OCI-LY7 (cell line): ENCODE results near the gene DCLK1. TPM values are rescaled to one million over a fixed set of nuclear protein-coding genes. Genes with fewer than 3 reads are reported as not detected.

Experiments used
- BruUV-seq: library from RNA; stranded (reverse); fragments of 400-500 nt; replicated peaks from 2 replicates; lab custom pipeline; 2021; lab: Mats Ljungman, UMichigan
- CTCF ChIA-PET: fragments of 300-600 bp; sonication (Branson Sonifier 250); formaldehyde crosslinking; loops from one replicate; lab custom pipeline; 2022; ENCODE audit warnings: antibody characterized with exemption; ENCODE audit not compliant: unreplicated experiment; lab: Charles Lee
- POLR2A ChIA-PET: fragments of 300-600 bp; sonication (Branson Sonifier 250); formaldehyde crosslinking; loops from one replicate; lab custom pipeline; 2022; ENCODE audit warnings: antibody characterized with exemption; lab: Charles Lee
- DNase-seq: peaks from one replicate; pipeline ENCODE4 v3.0.0-alpha.2; 2015; ENCODE audit warnings: low spot score
- H2AFZ ChIP-seq: fragments of 200-600 bp; sonication (generic), shearing (Covaris generic); 2 replicates; pipeline ENCODE4 v1.6.1; 2014; ENCODE audit warnings: mild to moderate bottlenecking, antibody characterized with exemption, low read length, moderate library complexity
- H3K27ac ChIP-seq: fragments of 200-600 bp; sonication (generic); 2 replicates; pipeline ENCODE4 v1.5.1; 2014; ENCODE audit warnings: mixed run types, low read depth, mild to moderate bottlenecking, moderate library complexity, low read length, inconsistent platforms; ENCODE audit not compliant: poor library complexity, severe bottlenecking
- H3K36me3 ChIP-seq: fragments of 200-600 bp; sonication (generic); 2 replicates; pipeline ENCODE4 v1.6.1; 2014; ENCODE audit warnings: mild to moderate bottlenecking, antibody characterized with exemption, low read length, moderate library complexity, mixed read lengths; ENCODE audit not compliant: insufficient read depth
- H3K4me1 ChIP-seq: fragments of 200-600 bp; sonication (generic); 2 replicates; pipeline ENCODE4 v1.5.1; 2014; ENCODE audit warnings: mild to moderate bottlenecking, low read length; ENCODE audit not compliant: insufficient read depth, poor library complexity, severe bottlenecking
- H3K4me2 ChIP-seq: fragments of 200-600 bp; sonication (generic); 2 replicates; pipeline ENCODE4 v1.6.1; 2014; ENCODE audit warnings: mild to moderate bottlenecking, low read length
- H3K4me3 ChIP-seq: fragments of 200-600 bp; sonication (generic); 2 replicates; pipeline ENCODE4 v1.5.1; 2014; ENCODE audit warnings: mild to moderate bottlenecking, low read depth, low read length; ENCODE audit not compliant: poor library complexity, severe bottlenecking
- H3K79me2 ChIP-seq: fragments of 200-600 bp; sonication (generic); 2 replicates; pipeline ENCODE4 v1.6.1; 2016; ENCODE audit warnings: low read depth, mild to moderate bottlenecking, low read length, moderate library complexity, mixed read lengths; ENCODE audit not compliant: insufficient read depth
- H3K9me2 ChIP-seq: fragments of 200-600 bp; sonication (generic); 2 replicates; pipeline ENCODE4 v1.6.1; 2016; ENCODE audit warnings: mild to moderate bottlenecking, low read length, mixed read lengths; ENCODE audit not compliant: insufficient read depth
- H3K9me3 ChIP-seq: fragments of 200-600 bp; sonication (generic); 2 replicates; pipeline ENCODE4 v1.6.1; 2014; ENCODE audit warnings: mild to moderate bottlenecking, mixed run types, low read length, mixed read lengths
- H4K20me1 ChIP-seq: fragments of 200-600 bp; sonication (generic); 2 replicates; pipeline ENCODE4 v1.6.1; 2014; ENCODE audit warnings: mild to moderate bottlenecking, antibody characterized with exemption, low read length, moderate library complexity, mixed read lengths; ENCODE audit not compliant: insufficient read depth
- EZH2phosphoT487 ChIP-seq: fragments of 200-600 bp; sonication (generic); IDR thresholded peaks from 2 replicates; pipeline ENCODE4 v1.6.1; 2018; ENCODE audit warnings: low read depth, borderline replicate concordance, mild to moderate bottlenecking, mixed run types, antibody characterized with exemption, low read length, moderate library complexity, mixed read lengths
- intact Hi-C: fragments of 100-400 bp; cut with micrococcal nuclease; formaldehyde crosslinking; loops from one replicate; pipeline ENCODE4 v1.10.0; 2022; ENCODE audit not compliant: unreplicated experiment
- total RNA-seq, 2 experiments: library from RNA; depleted of rRNA in 1 of 2; stranded (reverse); fragments of >200 nt in 1 of 2; shearing (Covaris generic) in 1 of 2; gene quantifications; 2 replicates each; pipeline ENCODE4 v1.2.3, GENCODE V29; 2014 to 2022
- TF ChIP-seq, protein P1 (sequence below): fragments of 200-600 bp; sonication (generic); conservative IDR thresholded peaks from 2 replicates; pipeline ENCODE4 v1.5.1; 2014; ENCODE audit warnings: mild to moderate bottlenecking, antibody characterized with exemption, low read length, moderate library complexity, mixed read lengths

Gene DCLK1
- total RNA-seq, 2 experiments from 2014 or later: not detected

DNA sequence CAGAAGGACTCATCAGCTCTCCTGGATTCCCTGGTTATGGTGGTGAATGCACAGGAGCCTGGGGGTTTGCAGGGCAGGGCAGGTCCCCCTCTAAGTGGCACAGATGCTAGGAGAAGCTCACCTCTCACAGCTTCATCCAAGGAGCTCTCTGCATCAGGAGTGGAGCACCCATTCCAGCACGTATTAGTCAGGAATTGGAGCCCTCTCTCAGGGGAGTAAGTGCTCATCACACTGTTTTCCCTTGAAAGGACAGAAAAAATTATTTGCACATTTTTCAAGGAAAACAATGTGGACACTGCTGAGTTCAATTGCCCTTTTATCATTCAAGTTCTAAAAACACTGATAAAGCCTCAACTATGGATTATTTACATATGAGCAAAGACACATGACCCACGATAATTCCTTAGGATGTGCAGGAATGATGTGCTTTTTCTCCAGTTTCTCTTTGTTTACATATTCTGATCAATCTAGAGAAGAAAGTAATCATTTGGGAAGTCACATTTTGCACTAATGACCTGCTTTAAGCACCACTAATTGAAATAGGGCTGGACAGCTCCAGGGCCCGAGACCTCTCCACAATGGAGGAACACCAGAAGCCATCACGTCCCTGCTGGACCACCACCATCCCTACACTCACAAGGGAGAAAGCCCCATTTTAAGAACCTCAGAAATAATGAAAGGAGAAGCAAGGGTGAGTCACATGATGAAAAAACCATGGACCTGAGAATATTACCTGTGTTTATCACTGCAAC, 42.6 kb upstream of the DCLK1 start:
- no peaks in the 10 kb centered on the region for H3K9me2 ChIP-seq
- no peaks in the 10 kb centered on the region for H3K36me3 ChIP-seq
- POLR2A ChIA-PET: no interaction called here
- no peak overlapping the region for H3K4me2 ChIP-seq
- H3K27ac ChIP-seq: no peak overlapping the region
- H3K4me3 ChIP-seq: no peak overlapping the region
- no peak for DNase-seq
- no peaks in the 10 kb centered on the region for H3K9me3 ChIP-seq
- H4K20me1 ChIP-seq: no peaks in the 10 kb centered on the region
- no peaks in the 10 kb centered on the region for H3K4me1 ChIP-seq
- H2AFZ ChIP-seq: no peak overlapping the region
- no peaks in the 10 kb centered on the region for H3K79me2 ChIP-seq
- BruUV-seq: no TSS peak
- intact Hi-C loops: no loop called here
- CTCF ChIA-PET: no interaction called here
- TF ChIP-seq, protein P1, sequence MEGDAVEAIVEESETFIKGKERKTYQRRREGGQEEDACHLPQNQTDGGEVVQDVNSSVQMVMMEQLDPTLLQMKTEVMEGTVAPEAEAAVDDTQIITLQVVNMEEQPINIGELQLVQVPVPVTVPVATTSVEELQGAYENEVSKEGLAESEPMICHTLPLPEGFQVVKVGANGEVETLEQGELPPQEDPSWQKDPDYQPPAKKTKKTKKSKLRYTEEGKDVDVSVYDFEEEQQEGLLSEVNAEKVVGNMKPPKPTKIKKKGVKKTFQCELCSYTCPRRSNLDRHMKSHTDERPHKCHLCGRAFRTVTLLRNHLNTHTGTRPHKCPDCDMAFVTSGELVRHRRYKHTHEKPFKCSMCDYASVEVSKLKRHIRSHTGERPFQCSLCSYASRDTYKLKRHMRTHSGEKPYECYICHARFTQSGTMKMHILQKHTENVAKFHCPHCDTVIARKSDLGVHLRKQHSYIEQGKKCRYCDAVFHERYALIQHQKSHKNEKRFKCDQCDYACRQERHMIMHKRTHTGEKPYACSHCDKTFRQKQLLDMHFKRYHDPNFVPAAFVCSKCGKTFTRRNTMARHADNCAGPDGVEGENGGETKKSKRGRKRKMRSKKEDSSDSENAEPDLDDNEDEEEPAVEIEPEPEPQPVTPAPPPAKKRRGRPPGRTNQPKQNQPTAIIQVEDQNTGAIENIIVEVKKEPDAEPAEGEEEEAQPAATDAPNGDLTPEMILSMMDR: no peak
- no peak for TF ChIP-seq EZH2phosphoT487

DNA sequence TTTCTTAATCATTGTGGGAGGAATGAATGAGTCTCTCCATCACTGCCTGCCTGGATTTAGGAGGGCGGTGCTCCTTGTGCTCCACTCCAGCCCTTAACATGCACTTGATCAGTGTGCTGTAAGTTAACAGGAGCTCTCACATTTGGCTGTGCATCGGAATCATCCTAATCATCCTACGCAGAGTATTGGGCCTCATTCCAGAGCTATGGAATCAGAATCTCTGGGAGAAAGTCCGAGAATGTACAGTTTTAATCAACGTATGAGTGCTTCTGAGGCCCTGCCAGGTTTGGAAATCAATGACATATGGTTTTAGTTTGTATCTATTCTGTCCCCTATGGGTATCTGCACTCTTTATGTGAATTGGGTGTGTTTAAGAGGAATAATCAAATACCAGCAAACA, 34.9 kb upstream of the DCLK1 start:
- H3K4me2 ChIP-seq: no peak overlapping the region
- H4K20me1 ChIP-seq: no peaks in the 10 kb centered on the region
- H3K36me3 ChIP-seq: no peaks in the 10 kb centered on the region
- CTCF ChIA-PET: no interaction called here
- no peaks in the 10 kb centered on the region for H3K79me2 ChIP-seq
- POLR2A ChIA-PET: interaction anchor here (0.6 kb wide), 1 partner anchor 204 kb away, joined by 4 read pairs; no protein-coding TSS in a partner anchor
- intact Hi-C loops: no loop called here
- H3K4me1 ChIP-seq: no peaks in the 10 kb centered on the region
- no peak for DNase-seq
- no peak overlapping the region for H3K4me3 ChIP-seq
- H2AFZ ChIP-seq: no peak overlapping the region
- TF ChIP-seq, protein P1: no peak
- TF ChIP-seq EZH2phosphoT487: no peak
- H3K27ac ChIP-seq: no peak overlapping the region
- H3K9me2 ChIP-seq: no peaks in the 10 kb centered on the region
- no TSS peak for BruUV-seq
- no peaks in the 10 kb centered on the region for H3K9me3 ChIP-seq

DNA sequence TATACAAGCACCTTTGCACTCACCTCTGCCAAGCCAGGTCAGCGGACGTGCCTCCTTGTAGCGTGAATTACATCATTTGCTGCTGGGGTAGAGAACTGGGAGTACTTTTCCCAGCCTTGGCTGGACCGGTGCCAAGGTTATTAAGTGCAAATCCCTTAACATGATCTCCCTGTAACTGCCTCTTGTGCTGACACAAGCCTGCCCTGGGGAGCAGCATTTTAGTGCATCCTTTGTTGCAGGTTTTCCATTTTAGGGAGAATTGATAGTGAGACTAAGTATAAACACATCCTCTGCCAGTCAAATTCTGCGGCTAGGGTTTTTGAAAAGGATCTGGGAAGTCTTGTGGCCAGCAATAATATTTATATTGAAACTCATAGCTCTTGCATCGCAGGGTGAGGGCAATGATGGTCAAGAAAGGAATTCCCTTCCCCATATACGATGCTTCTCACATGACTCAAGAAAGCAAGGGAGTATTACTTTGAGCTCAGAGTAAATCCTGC, 32.7 kb upstream of the DCLK1 start:
- intact Hi-C loops: loop anchor here (1.0 kb wide), 1 partner anchor 11 kb away; no protein-coding TSS in a partner anchor
- no TSS peak for BruUV-seq
- Histone ChIP-seq H4K20me1 (no peaks in the 10 kb centered on the region), H3K9me3 (no peaks in the 10 kb centered on the region), H3K4me2 (no peak overlapping the region), H3K9me2 (no peaks in the 10 kb centered on the region), H2AFZ (no peak overlapping the region), H3K79me2 (no peaks in the 10 kb centered on the region), H3K36me3 (no peaks in the 10 kb centered on the region), H3K4me3 (no peak overlapping the region), H3K4me1 (no peaks in the 10 kb centered on the region), H3K27ac (no peak overlapping the region)
- TF ChIP-seq, protein P1: no peak
- no peak for TF ChIP-seq EZH2phosphoT487
- POLR2A ChIA-PET: no interaction called here
- CTCF ChIA-PET: no interaction called here
- no peak for DNase-seq
